SK-N-SH (cell line): ENCODE data around the gene PLEKHA6. TPM values are rescaled to one million over a fixed set of nuclear protein-coding genes. Genes with fewer than 3 reads are reported as not detected.
A peak's percentile ranks its signal among the peaks of the same experiment; 100 is the strongest.

ENCODE experiments used
- CTCF ChIA-PET: fragments of 300-600, 350-600 bp; formaldehyde crosslinking; extraction: SDS; loops from one replicate; lab custom pipeline; 2021; lab: Yijun Ruan, JAX
- POLR2A ChIA-PET: fragments of 350-600 bp; sonication (Branson Sonifier 250); formaldehyde crosslinking; extraction: SDS; loops from one replicate; lab custom pipeline; 2020; ENCODE audit warnings: antibody characterized with exemption, inconsistent platforms; lab: Yijun Ruan, JAX
- DNase-seq: peaks from one replicate; pipeline ENCODE4 v3.0.0; 2012
- H2AFZ ChIP-seq: fragments of 200-600 bp; sonication (generic); 2 replicates; pipeline ENCODE4 v1.8.1; 2016; ENCODE audit warnings: antibody characterized with exemption, mild to moderate bottlenecking, low read depth
- H3F3A ChIP-seq: fragments of 200-600 bp; sonication (generic); replicated peaks from 2 replicates; pipeline ENCODE3; 2016; ENCODE audit warnings: antibody characterized with exemption, mild to moderate bottlenecking; ENCODE audit not compliant: insufficient read depth
- H3K27ac ChIP-seq, 2 experiments: fragments of 200-500 bp in 1 of 2; fragments of 200-600 bp in 1 of 2; sonication (Bioruptor generic) in 1 of 2; sonication (generic), shearing (Covaris generic) in 1 of 2; 2 replicates each; pipeline versions ENCODE4 v1.5.1 to v1.6.1; 2014 to 2016; ENCODE audit warnings: low read depth in 2 of 2, inconsistent platforms in 1 of 2, low read length in 1 of 2, mild to moderate bottlenecking in 1 of 2, mixed read lengths in 1 of 2
- H3K27me3 ChIP-seq: fragments of 200-600 bp; sonication (generic), shearing (Covaris generic); 2 replicates; pipeline ENCODE4 v1.6.1; 2016; ENCODE audit warnings: mixed run types; ENCODE audit not compliant: insufficient read depth
- H3K36me3 ChIP-seq, 2 experiments: fragments of 200-500 bp in 1 of 2; fragments of 200-600 bp in 1 of 2; sonication (Bioruptor generic) in 1 of 2; sonication (generic) in 1 of 2; replicated peaks in 1 of 2; 2 replicates each; pipeline versions ENCODE3 to v1.5.1; 2014 to 2016; ENCODE audit warnings: low read length in 1 of 2, mild to moderate bottlenecking in 1 of 2; ENCODE audit not compliant: insufficient read depth in 2 of 2, control insufficient read depth in 1 of 2
- H3K4me1 ChIP-seq, 2 experiments: fragments of 200-500 bp in 1 of 2; fragments of 200-600 bp in 1 of 2; sonication (Bioruptor generic) in 1 of 2; sonication (generic), shearing (Covaris generic) in 1 of 2; 2 replicates each; pipeline versions ENCODE4 v1.5.1 to v1.6.1; 2014 to 2016; ENCODE audit warnings: low read depth in 1 of 2, low read length in 1 of 2, mixed run types in 1 of 2; ENCODE audit not compliant: insufficient read depth in 2 of 2, control insufficient read depth in 1 of 2
- H3K4me2 ChIP-seq: fragments of 200-600 bp; sonication (generic), shearing (Covaris generic); 2 replicates; pipeline ENCODE4 v1.6.1; 2017; ENCODE audit warnings: mixed run types
- H3K4me3 ChIP-seq, 2 experiments: fragments of 200-500 bp in 1 of 2; fragments of 200-600 bp in 1 of 2; sonication (Bioruptor generic) in 1 of 2; sonication (generic), shearing (Covaris generic) in 1 of 2; 2 replicates each; pipeline versions ENCODE4 v1.5.1 to v1.8.1; 2014 to 2016; ENCODE audit warnings: low read depth in 2 of 2, inconsistent platforms in 1 of 2, low read length in 1 of 2, mild to moderate bottlenecking in 1 of 2, mixed read lengths in 1 of 2, moderate library complexity in 1 of 2
- H3K79me2 ChIP-seq: fragments of 200-600 bp; sonication (generic); 2 replicates; pipeline ENCODE4 v1.8.1; 2017; ENCODE audit warnings: mild to moderate bottlenecking; ENCODE audit not compliant: insufficient read depth
- H3K9ac ChIP-seq: fragments of 200-600 bp; sonication (generic); 2 replicates; pipeline ENCODE4 v1.6.1; 2017; ENCODE audit warnings: mixed run types
- H3K9me2 ChIP-seq: fragments of 200-600 bp; sonication (generic); 2 replicates; pipeline ENCODE4 v1.6.1; 2017; ENCODE audit warnings: mixed run types
- H3K9me3 ChIP-seq: fragments of 200-600 bp; sonication (generic); 2 replicates; pipeline ENCODE4 v1.6.1; 2017; ENCODE audit warnings: mixed run types, mild to moderate bottlenecking, moderate library complexity
- H4K20me1 ChIP-seq: fragments of 200-600 bp; sonication (generic); 2 replicates; pipeline ENCODE4 v1.6.1; 2017; ENCODE audit warnings: mild to moderate bottlenecking, mixed run types; ENCODE audit not compliant: insufficient read depth
- EP300 ChIP-seq, 2 experiments: IDR thresholded peaks; 2 replicates each; pipeline versions ENCODE4 v1.4.0 to v1.6.1; 2012; ENCODE audit warnings: borderline replicate concordance in 1 of 2, low read depth in 1 of 2, low read length in 1 of 2
- EZH2phosphoT487 ChIP-seq: fragments of 200-600 bp; sonication (generic); IDR thresholded peaks from 2 replicates; pipeline ENCODE4 v1.6.1; 2017; ENCODE audit warnings: low read depth, mixed run types, mild to moderate bottlenecking, antibody characterized with exemption, moderate library complexity, borderline replicate concordance
- FOXM1 ChIP-seq: IDR thresholded peaks from 2 replicates; pipeline ENCODE4 v1.4.0; 2012; ENCODE audit warnings: low read depth, mild to moderate bottlenecking
- GABPA ChIP-seq: IDR thresholded peaks from 2 replicates; pipeline ENCODE4 v1.4.0; 2012; ENCODE audit warnings: low read depth, mild to moderate bottlenecking
- GATA2 ChIP-seq: sonication (generic); formaldehyde crosslinking; IDR thresholded peaks from 2 replicates; pipeline ENCODE4 v1.5.0; 2020; ENCODE audit warnings: mild to moderate bottlenecking, missing genetic modification reagents
- JUND ChIP-seq: IDR thresholded peaks from 2 replicates; pipeline ENCODE4 v1.4.0; 2012
- MXI1 ChIP-seq: IDR thresholded peaks from 2 replicates; pipeline ENCODE4 v1.6.1; 2012; ENCODE audit warnings: mild to moderate bottlenecking, low read depth, low read length, improper control_type of control experiment
- NRF1 ChIP-seq: IDR thresholded peaks from 2 replicates; pipeline ENCODE4 v1.6.1; 2012; ENCODE audit warnings: low read depth, mild to moderate bottlenecking, low read length
- PBX3 ChIP-seq: IDR thresholded peaks from 2 replicates; pipeline ENCODE4; 2012
- RAD21 ChIP-seq: IDR thresholded peaks from 2 replicates; pipeline ENCODE4 v1.6.1; 2012; ENCODE audit warnings: mild to moderate bottlenecking, low read length
- RCOR1 ChIP-seq: fragments of 150-350 bp; IDR thresholded peaks from 2 replicates; pipeline ENCODE4 v1.6.1; 2017; ENCODE audit warnings: antibody characterized with exemption, low read length
- REST ChIP-seq: IDR thresholded peaks from 2 replicates; pipeline ENCODE4 v1.6.1; 2012; ENCODE audit warnings: mild to moderate bottlenecking, low read depth, low read length, moderate library complexity
- RFX5 ChIP-seq: IDR thresholded peaks from 2 replicates; pipeline ENCODE4 v1.6.1; 2012; ENCODE audit warnings: mild to moderate bottlenecking, improper control_type of control experiment, low read length
- RXRA ChIP-seq: IDR thresholded peaks from 2 replicates; pipeline ENCODE4 v1.4.0; 2012; ENCODE audit warnings: low read depth, mild to moderate bottlenecking, borderline replicate concordance
- SIN3A ChIP-seq: IDR thresholded peaks from 2 replicates; pipeline ENCODE4 v1.6.1; 2012; ENCODE audit warnings: low read depth, mild to moderate bottlenecking, low read length, moderate library complexity, borderline replicate concordance
- TCF12 ChIP-seq: IDR thresholded peaks from 2 replicates; pipeline ENCODE4 v1.4.0; 2012
- TEAD4 ChIP-seq: IDR thresholded peaks from 2 replicates; pipeline ENCODE4 v1.4.0; 2012; ENCODE audit warnings: mild to moderate bottlenecking, borderline replicate concordance; ENCODE audit not compliant: insufficient read depth
- YY1 ChIP-seq: IDR thresholded peaks from 2 replicates; pipeline ENCODE4 v1.4.0; 2012; ENCODE audit warnings: low read depth, mild to moderate bottlenecking
- WGBS: methylation state at CpG from one replicate; pipeline ENCODE4 v1.1.6; 2017; ENCODE audit warnings: low lambda C conversion rate; 5-methylcytosine and 5-hydroxymethylcytosine counted together
- polyA plus RNA-seq, 3 experiments: library from polyadenylated mRNA; depleted of rRNA; stranded (reverse); fragments of >200 nt; gene quantifications; 2 replicates each; pipeline ENCODE4 v1.2.3, GENCODE V29; 2012
- TF ChIP-seq, protein P1 (sequence below): fragments of 150-350 bp; IDR thresholded peaks from 2 replicates; pipeline ENCODE4 v1.6.1; 2016; ENCODE audit warnings: mild to moderate bottlenecking, low read depth, low read length

The PLEKHA6 gene
- polyA plus RNA-seq, 1 of the 3 experiments (the other 2 are of a cell fraction): 1.2 TPM

DNA sequence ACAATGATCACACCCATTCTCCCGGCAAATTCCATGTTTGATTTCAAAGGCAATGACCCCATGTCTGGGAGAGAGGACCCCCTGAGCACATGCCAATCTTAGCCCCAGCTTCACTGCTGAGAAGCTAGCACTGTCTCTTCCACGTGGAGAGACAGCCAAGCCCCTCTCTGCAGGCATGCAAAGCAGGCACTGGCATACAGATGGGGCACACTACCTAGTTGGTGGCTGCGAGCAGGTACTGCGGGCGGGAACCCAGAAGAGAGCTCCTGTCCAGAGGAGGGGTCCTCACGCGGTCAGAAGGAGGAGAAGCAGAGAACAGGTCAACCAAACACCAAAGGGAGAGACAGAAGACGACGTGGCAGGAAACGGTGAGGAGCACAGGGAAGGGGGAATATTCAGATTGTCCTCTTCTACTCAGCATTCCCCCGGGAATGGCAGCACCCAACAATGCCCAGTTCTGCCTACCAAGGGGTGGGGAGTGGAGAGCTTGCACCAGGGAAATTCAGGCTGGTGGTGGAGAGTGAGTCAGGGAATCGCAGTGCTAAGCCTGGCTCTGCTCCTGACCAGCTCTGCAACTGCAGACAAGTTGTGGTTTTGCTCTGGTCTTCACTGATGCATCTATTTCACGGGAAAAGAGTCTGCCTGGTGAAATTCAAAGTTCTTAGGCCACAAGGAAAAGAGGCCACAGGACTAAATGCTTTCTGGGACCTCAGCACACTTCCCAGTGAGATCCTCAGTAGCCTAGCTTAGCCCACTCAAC lies 97.8 kb downstream of the PLEKHA6 start:
- no peak overlapping the region for H2AFZ ChIP-seq
- H3K9me3 ChIP-seq: no peaks in the 10 kb centered on the region
- WGBS: 66% methylated on average over 13 of the region's 13 CpGs
- peaks cover 0 to 61% of the 10 kb centered on the region in 2 experiments; a peak in 1 of 4 replicates for H3K4me1 ChIP-seq
- H3F3A ChIP-seq: no peaks in the 10 kb centered on the region
- H3K27me3 ChIP-seq: no peaks in the 10 kb centered on the region; the same call in 1 of the 2 replicates
- H3K27ac ChIP-seq: peak overlapping the region in 1 of 2 experiments; percentile 36; a peak in 2 of 4 replicates
- ChIA-PET POLR2A (interaction anchor here (1.2 kb wide), 1 partner anchor 98 kb away, joined by 3 read pairs; the partner anchor contains the start of gene PLEKHA6), CTCF (interaction anchor here (0.9 to 15.9 kb wide), 8 partner anchors 9 to 133 kb away, joined by 3 to 338 read pairs (median 4); partner anchors contain the start of gene PLEKHA6)
- no peak overlapping the region for H3K4me3 ChIP-seq
- H3K36me3 ChIP-seq: peaks cover 0 to 5% of the 10 kb centered on the region in 2 experiments
- DNase-seq: no peak
- H3K9me2 ChIP-seq: no peaks in the 10 kb centered on the region
- no peak overlapping the region for H3K9ac ChIP-seq
- H3K4me2 ChIP-seq: no peak overlapping the region
- TF ChIP-seq RXRA: no peak
- TF ChIP-seq GATA2: no peak
- TF ChIP-seq RAD21: no peak
- TF ChIP-seq NRF1: no peak
- no peak for TF ChIP-seq EP300 (IDR thresholded peaks at IDR 0.05; ENCODE audit: borderline replicate concordance in 1 of 2, low read depth in 1 of 2, low read length in 1 of 2)
- no peak for TF ChIP-seq FOXM1
- H4K20me1 ChIP-seq: no peaks in the 10 kb centered on the region
- H3K79me2 ChIP-seq: no peaks in the 10 kb centered on the region

GRCh38 chr1:204261266-204261665 lies 98.5 kb downstream of the PLEKHA6 start:
- ChIA-PET CTCF (interaction anchor here (0.9 to 15.9 kb wide), 5 partner anchors 10 to 99 kb away, joined by 3 to 338 read pairs (median 10); partner anchors contain the start of gene PLEKHA6), POLR2A (interaction anchor here (1.2 kb wide), 1 partner anchor 99 kb away, joined by 3 read pairs; the partner anchor contains the start of gene PLEKHA6)
- no peak for DNase-seq
- Histone ChIP-seq H4K20me1 (no peaks in the 10 kb centered on the region), H3K79me2 (no peaks in the 10 kb centered on the region), H2AFZ (no peak overlapping the region), H3K4me3 (no peak overlapping the region), H3K4me1 (peaks cover 0 to 55% of the 10 kb centered on the region in 2 experiments; a peak in 1 of 4 replicates), H3K9ac (no peak overlapping the region), H3K27ac (peak overlapping the region in 1 of 2 experiments; percentile 34; a peak in 1 of 4 replicates), H3F3A (no peaks in the 10 kb centered on the region), H3K9me2 (no peaks in the 10 kb centered on the region), H3K9me3 (no peaks in the 10 kb centered on the region), H3K4me2 (no peak overlapping the region), H3K27me3 (no peaks in the 10 kb centered on the region; the same call in 1 of the 2 replicates), H3K36me3 (peaks cover 0 to 7% of the 10 kb centered on the region in 2 experiments)
- TF ChIP-seq MXI1: no peak
- no peak for TF ChIP-seq SIN3A
- TF ChIP-seq EP300 (IDR thresholded peaks at IDR 0.05; ENCODE audit: borderline replicate concordance in 1 of 2, low read depth in 1 of 2, low read length in 1 of 2): no peak
- no peak for TF ChIP-seq TEAD4
- TF ChIP-seq PBX3: no peak
- TF ChIP-seq GATA2: no peak
- no peak for TF ChIP-seq RAD21
- no peak for TF ChIP-seq RCOR1
- TF ChIP-seq FOXM1: no peak
- no peak for TF ChIP-seq TCF12
- no peak for TF ChIP-seq GABPA
- TF ChIP-seq YY1: no peak
- TF ChIP-seq REST: no peak
- TF ChIP-seq EZH2phosphoT487: no peak
- no peak for TF ChIP-seq NRF1
- TF ChIP-seq, protein P1, sequence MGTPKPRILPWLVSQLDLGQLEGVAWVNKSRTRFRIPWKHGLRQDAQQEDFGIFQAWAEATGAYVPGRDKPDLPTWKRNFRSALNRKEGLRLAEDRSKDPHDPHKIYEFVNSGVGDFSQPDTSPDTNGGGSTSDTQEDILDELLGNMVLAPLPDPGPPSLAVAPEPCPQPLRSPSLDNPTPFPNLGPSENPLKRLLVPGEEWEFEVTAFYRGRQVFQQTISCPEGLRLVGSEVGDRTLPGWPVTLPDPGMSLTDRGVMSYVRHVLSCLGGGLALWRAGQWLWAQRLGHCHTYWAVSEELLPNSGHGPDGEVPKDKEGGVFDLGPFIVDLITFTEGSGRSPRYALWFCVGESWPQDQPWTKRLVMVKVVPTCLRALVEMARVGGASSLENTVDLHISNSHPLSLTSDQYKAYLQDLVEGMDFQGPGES: no peak
- TF ChIP-seq RFX5: no peak
- no peak for TF ChIP-seq JUND
- WGBS: 71% methylated on average over 7 of the region's 12 CpGs
